Lung (tissue), 13 donors: ENCODE measurements around the gene IMPACT. TPM values are rescaled to one million over a fixed set of nuclear protein-coding genes. Genes with fewer than 3 reads are reported as not detected.
A peak's percentile ranks its signal among the peaks of the same experiment; 100 is the strongest.

Source experiments
- ATAC-seq: fragments of 200-7000 bp; cut with Tn5 transposase; one replicate; pipeline ENCODE4 v1.9.1; 2020; ENCODE audit warnings: moderate number of reproducible peaks; ENCODE audit not compliant: insufficient read depth, low FRiP score
- DNase-seq, 3 donors: peaks; one replicate each; pipeline ENCODE4 v3.0.0-alpha.2; 2013 to 2017
- H3K27ac ChIP-seq, 2 donors: one replicate each; pipeline ENCODE4 v1.5.1; 2013; ENCODE audit warnings: mild to moderate bottlenecking in 2 of 2, moderate library complexity in 2 of 2, control low read depth in 1 of 2, inconsistent platforms in 1 of 2, low read depth in 1 of 2, low read length in 1 of 2
- H3K27me3 ChIP-seq, 3 donors: one replicate each; pipeline ENCODE4 v1.5.1; 2013; ENCODE audit warnings: low read length in 2 of 3; ENCODE audit not compliant: control insufficient read depth in 3 of 3, insufficient read depth in 3 of 3
- H3K36me3 ChIP-seq, 4 donors: one replicate each; pipeline ENCODE4 v1.5.1; 2013; ENCODE audit warnings: low read length in 4 of 4, mild to moderate bottlenecking in 1 of 4, moderate library complexity in 1 of 4; ENCODE audit not compliant: control insufficient read depth in 4 of 4, insufficient read depth in 4 of 4
- H3K4me1 ChIP-seq, 5 donors: one replicate each; pipeline ENCODE4 v1.5.1; 2013; ENCODE audit warnings: low read length in 5 of 5, mild to moderate bottlenecking in 2 of 5, moderate library complexity in 1 of 5; ENCODE audit not compliant: control insufficient read depth in 5 of 5, insufficient read depth in 5 of 5
- H3K4me3 ChIP-seq: one replicate; pipeline ENCODE4 v1.5.1; 2013; ENCODE audit warnings: mild to moderate bottlenecking, control low read depth, moderate library complexity
- H3K9ac ChIP-seq, 2 donors: one replicate each; pipeline ENCODE4 v1.5.1; 2013; ENCODE audit warnings: low read length in 2 of 2, control low read depth in 1 of 2; ENCODE audit not compliant: insufficient read depth in 1 of 2
- H3K9me3 ChIP-seq, 4 donors: one replicate each; pipeline ENCODE4 v1.5.1; 2013; ENCODE audit warnings: low read length in 3 of 4, mild to moderate bottlenecking in 1 of 4, moderate library complexity in 1 of 4; ENCODE audit not compliant: control insufficient read depth in 4 of 4, insufficient read depth in 3 of 4
- CTCF ChIP-seq: IDR thresholded peaks from 2 replicates; pipeline ENCODE4 v1.5.1; 2012; ENCODE audit warnings: mild to moderate bottlenecking; ENCODE audit errors: control extremely low read depth, extremely low read depth
- WGBS, 2 donors: extraction: QIAGEN DNeasy Blood & Tissue Kit; methylation state at CpG; one replicate each; pipeline ENCODE4 v1.1.7; 2013; 5-methylcytosine and 5-hydroxymethylcytosine counted together
- polyA plus RNA-seq, 2 donors: library from polyadenylated mRNA; stranded (reverse); fragments of 200-250 nt; gene quantifications; one replicate each; pipeline ENCODE4 v1.2.1, GENCODE V29; 2013
- small RNA-seq: library from RNA; depleted of rRNA; stranded (forward); fragments of <200 nt; gene quantifications from one replicate; pipeline ENCODE3, GENCODE V24; 2014; ENCODE audit warnings: low replicate concordance
- total RNA-seq, 2 donors: library from RNA; depleted of rRNA in 1 of 2; stranded (reverse); fragments of >200 nt in 1 of 2; gene quantifications; one replicate each; pipeline ENCODE4 v1.2.1, GENCODE V29; 2014 to 2021
- donor health status: control.
- donor health status: control.
- donor health status: Bipolar disorder and iron deficiency.
- donor health status: healthy.
- donor health status: DM: yes; HTN: yes; CAD: no.

Gene IMPACT
- total and polyA plus RNA-seq, 4 donors = 12.0 to 29.6 (median 25.0) TPM

GRCh38 chr18:24502667-24503523 is 76.4 kb downstream of the IMPACT start:
- Histone ChIP-seq H3K9ac (no peak overlapping the region), H3K27ac (no peak overlapping the region), H3K36me3 (no peaks in the 10 kb centered on the region), H3K4me1 (peaks cover 0 to 6% (median 0%) of the 10 kb centered on the region in 5 donors), H3K9me3 (no peaks in the 10 kb centered on the region), H3K4me3 (no peak overlapping the region), H3K27me3 (no peaks in the 10 kb centered on the region)
- WGBS, 2 donors = 82 to 91% methylated on average over 7 of the region's 7 CpGs
- no peak for TF ChIP-seq CTCF
- no peak for ATAC-seq
- peak in 2 of 3 donors; percentile 48 to 65 for DNase-seq

Small RNAs within 50 kb of the gene (small RNA-seq; reads per million reads assigned to genes)
- not detected for gene RF00019

Other genes starting within 250 kb of the IMPACT start
- 10 to 100 TPM; 37.0 to 38.8 TPM for gene OSBPL1A, start 28.8 kb upstream of the IMPACT start, total RNA-seq
- 10 to 100 TPM; 12.6 to 15.0 TPM for gene OSBPL1A, start 28.8 kb upstream of the IMPACT start, polyA plus RNA-seq
- gene HRH4, start 34.0 kb downstream of the IMPACT start, total RNA-seq = under 1 TPM; 0.54 to 0.89 TPM
- gene HRH4, start 34.0 kb downstream of the IMPACT start, polyA plus RNA-seq = under 1 TPM in 1 of 2 donors, not detected in 1; 0.19 TPM